SU-DHL-6 (cell line): Measurements from ENCODE around the gene PRR33.

ENCODE experiments used
- CTCF ChIP-seq: fragments of 200-600 bp; sonication (generic); IDR thresholded peaks from one replicate; pipeline ENCODE4 v1.5.1; 2017; ENCODE audit warnings: antibody characterized with exemption, mild to moderate bottlenecking, low read length, moderate library complexity; ENCODE audit not compliant: insufficient read depth, poor library complexity, severe bottlenecking
- EZH2phosphoT487 ChIP-seq: fragments of 200-600 bp; sonication (generic), shearing (Covaris generic); conservative IDR thresholded peaks from 2 replicates; pipeline ENCODE4 v1.6.1; 2018; ENCODE audit warnings: mild to moderate bottlenecking, antibody characterized with exemption, low read length, moderate library complexity, mixed read lengths

- no peak for TF ChIP-seq CTCF
- no peak for TF ChIP-seq EZH2phosphoT487
Observed at GRCh38 chr11:1924646-1925372, 33.1 kb upstream of the PRR33 start.
